NK-92 treated with Interleukin-12 subunit alpha and Interleukin-12 subunit beta, amount 100 ng/mL, for 24 hours (cell line): ENCODE data around the gene LDLRAD4.

Experiments
- DNase-seq: peaks from one replicate; lab custom pipeline; 2025; lab: John Stamatoyannopoulos, UW

LDLRAD4 gene

GRCh38 chr18:13309031-13309747 is 90.6 kb downstream of the LDLRAD4 start:
- DNase-seq, result no peak

- DNase-seq, result no peak
Observed at GRCh38 chr18:13309748-13310670, 91.4 kb downstream of the LDLRAD4 start.

DNA sequence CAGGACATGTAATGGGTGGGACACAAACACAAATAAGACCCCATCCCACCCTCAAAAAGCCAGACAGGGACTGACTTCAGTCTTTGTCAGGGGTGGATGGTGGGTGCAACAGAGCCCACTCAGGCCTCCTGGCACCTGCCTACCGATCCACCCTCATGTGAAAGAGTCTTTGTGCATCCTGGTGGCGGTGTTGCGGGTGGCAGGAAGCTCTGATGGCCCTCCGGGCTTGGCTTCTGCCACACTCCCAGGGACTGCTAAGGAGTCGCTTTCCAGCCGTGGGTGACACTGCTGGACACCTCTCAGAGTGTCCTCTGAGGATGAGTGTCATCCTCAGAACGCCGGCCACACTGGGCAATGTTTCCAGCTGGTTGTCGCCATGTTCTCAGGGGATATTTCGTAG is 92.6 kb downstream of the LDLRAD4 start:
- no peak for DNase-seq

DNA sequence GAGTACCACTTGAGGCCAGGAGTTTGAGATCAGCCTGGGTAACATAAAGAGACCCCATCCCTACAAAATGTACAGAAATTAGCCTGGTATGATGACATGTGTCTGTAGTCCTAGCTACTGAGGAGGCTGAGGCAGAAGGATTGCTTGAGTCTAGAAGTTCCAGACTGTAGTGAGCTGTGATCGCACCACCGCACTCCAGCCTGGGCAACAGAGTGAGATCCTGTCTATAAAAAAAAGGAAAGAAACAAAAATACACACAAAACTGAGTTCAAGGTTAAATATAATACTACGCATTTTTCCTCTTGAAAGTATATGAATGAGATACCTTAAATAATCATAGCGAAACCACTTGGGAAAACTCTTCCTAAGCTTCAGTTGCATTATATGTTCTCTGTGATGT is 94.0 kb downstream of the LDLRAD4 start:
- DNase-seq, result no peak

GRCh38 chr18:13313006-13313686 is 94.6 kb downstream of the LDLRAD4 start:
- no peak for DNase-seq

DNA sequence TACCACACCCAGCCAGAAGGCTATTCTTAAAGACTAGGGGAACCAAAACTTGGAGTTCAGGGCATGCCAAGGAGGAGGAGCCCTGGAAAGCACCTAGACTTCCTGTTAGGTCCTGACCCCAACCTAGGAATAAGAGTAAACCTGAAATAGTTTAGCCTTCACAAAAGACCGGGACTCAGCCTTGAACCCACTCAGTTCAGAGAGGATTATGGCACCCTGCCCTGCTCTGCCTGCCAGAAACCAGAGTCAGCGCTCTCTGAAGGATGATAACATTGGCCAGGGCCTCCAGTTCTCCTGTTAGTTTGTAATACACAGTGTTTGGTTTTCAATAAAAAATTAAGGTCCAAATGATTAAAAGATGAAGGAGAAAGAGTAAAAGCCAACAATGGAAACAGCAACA is 96.4 kb downstream of the LDLRAD4 start:
- DNase-seq, result no peak

- DNase-seq, result no peak
Observed at GRCh38 chr18:13316063-13316462, 97.5 kb downstream of the LDLRAD4 start.

DNA sequence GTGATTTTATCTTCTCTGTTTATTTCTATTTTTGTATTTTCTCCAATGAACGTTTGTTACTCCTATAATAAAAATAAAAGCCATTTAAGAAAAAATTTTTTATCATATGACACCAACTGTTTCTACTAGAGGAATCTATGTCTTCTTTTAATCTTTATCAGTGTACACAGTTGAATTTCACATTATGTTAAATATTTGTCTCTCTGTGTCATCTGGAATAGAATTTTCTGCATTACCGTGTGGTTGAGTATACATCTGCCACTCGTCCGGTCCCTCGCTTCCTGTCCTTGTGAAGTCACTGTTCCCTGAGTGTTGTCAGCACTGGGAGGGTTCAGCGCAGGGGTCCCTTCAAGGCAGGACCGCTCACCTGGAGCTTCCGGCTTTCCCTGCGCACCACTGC is 99.2 kb downstream of the LDLRAD4 start:
- no peak for DNase-seq

GRCh38 chr18:13318731-13319501 is 100.4 kb downstream of the LDLRAD4 start:
- DNase-seq, result no peak

DNA sequence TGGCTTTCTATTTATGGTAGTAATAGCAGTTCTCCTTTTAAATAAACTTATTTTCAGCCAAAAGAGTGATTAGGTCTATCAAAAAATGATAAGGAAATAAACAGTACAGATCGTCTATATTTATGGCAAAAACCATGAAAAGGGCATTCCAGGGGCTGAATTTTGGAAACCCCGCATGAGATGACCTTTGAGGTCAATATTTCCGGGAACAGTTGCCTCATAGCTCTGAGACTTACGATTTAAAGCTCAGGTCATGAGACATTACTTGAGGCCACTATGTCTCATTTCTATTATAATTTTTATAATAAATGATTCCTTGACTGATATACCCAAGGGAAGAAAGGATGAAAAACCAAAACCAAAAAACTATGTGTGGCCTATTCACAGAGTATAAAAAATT is 101.1 kb downstream of the LDLRAD4 start:
- DNase-seq, result no peak

DNA sequence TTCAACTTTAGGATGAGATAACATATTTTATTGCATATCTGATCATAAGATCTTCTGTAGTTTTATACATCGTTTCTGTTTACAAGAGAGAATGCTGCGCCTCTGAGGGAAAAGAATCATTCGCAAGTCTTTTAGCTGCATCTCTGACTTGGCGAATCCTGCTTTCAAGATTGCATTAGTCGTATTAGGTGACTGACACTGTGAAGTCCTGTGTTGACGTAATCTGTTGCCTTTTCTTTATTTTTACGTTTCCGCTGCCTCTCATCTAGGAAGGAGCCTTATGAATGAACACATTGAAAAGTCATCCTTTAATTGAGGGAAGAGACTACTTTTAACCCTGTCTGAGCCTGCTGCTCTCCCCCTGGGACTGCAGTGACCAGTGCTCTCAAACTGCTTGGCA is 101.5 kb downstream of the LDLRAD4 start:
- DNase-seq, result no peak

DNA sequence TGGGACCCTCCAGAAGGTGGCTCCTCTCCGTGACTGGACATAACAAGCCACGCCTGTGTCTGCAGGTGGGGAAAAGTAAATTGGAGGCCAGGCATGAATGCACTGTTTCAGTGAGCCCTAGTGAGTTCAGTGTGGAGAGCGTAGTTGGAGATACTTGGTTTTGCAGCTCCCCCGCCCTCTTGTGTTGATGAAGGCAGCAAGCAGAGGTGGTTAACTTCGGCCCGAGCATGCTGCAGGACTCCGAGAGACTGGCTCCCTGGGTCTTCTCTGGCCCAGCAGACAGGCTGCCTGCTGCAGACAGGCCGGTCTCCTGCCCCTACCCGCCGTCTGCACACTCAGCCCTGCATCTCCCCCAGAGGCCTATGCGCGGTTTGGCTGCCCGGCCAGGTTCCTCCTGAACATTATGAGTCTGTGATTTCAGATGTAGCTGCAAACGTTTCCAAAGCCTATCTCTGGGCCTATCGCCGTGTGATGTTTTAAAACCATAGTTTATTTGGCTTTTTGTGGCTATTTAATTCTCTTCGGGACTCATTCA is 102.4 kb downstream of the LDLRAD4 start:
- DNase-seq, result no peak

- no peak for DNase-seq
Observed at GRCh38 chr18:13321923-13322322, 103.4 kb downstream of the LDLRAD4 start.

DNA sequence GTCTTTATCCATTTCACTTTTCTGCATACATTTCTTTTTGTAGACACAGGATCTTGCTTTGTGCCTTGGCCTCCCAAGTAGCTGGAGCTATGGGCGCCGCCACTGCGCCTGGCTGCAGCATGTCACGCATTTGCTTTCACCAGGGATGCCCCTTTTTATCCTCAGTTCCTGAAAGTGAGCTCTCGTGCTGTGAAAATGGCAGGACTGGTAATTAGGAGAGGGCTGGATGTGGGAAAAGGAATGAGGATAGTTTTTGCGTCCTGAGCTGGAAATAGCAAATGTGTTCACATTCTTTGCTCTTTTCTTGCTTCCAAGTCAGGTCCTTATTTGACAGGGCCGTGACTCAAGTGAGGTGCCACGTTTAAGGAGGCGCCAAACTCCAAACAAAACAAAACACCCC is 104.6 kb downstream of the LDLRAD4 start:
- DNase-seq, result no peak

DNA sequence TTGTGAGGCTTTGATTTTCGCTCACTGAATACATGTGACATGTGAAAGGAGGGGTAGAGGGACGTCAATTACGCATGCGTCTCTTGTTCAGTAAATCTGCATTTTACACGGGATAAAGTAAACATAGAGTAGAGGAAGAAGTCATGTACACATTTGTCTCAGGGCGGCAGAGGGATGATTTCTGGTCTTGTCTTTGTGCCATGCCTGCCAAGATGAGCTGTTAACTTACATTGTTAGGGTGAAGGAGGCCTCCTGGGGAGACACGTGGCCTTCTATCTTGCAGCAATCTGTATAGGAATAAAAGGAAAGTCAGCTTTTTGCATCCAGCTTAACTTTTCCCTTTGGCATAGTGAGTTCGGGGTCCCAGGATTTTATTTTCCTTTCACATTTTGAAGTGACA is 106.3 kb downstream of the LDLRAD4 start:
- no peak for DNase-seq

GRCh38 chr18:13328213-13328612 is 109.7 kb downstream of the LDLRAD4 start:
- DNase-seq, result no peak

DNA sequence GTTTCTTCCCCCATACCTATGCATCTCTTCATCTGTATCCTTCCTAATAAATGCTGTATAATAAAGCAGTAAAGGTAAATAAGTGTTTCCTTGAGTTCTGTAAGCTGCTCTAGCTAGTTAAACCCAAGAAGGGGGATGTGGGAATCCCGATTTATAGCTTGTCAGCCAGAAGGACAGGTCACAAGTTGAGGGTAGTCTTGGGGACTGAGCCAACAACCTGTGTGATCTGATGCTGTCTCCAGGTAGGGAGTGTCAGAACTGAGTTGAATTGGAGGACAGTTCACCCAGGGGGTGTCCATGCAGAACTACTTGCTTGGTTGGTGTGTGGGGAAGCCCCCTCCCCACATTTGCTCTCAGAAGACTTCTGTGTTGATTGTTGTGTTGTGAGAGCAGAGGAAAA is 112.4 kb downstream of the LDLRAD4 start:
- DNase-seq, result no peak

DNA sequence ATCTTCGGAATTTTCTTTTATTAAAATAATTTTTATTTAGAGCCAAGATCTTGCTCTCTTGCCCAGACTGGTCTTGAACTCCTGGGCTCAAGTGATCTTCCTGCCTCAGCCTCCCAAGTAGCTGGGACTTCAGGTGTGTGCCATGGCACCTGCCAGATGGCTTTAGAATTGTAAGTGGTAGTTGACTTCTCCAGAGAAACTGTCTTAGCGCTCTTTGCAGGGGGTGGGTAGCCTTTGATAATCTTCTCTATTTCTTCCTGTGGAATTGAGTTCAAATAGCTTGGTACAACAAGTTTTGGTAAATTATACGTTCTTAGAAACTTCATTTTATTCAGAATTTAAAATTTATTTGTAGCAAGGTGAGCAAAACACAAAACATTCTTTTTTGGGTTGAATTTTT is 113.3 kb downstream of the LDLRAD4 start:
- DNase-seq, result no peak

DNA sequence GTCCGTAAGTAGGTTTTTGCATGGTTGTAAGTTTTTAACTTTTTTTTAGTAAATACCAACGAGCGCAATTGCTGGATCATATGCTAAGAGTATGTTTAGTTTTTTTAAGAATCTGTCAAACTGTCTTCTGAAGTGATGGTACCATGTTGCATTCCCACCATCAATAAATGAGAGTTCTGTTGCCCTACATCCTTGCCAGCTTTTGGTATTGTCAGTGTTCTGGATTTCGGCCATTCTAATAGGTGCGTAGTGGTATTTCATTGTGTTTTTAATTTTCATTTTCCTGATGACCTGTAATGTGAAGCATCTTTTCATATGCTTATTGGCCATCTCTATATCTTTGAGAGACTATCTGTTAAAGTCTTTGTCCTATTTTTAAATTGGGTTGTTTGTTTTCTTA is 114.3 kb downstream of the LDLRAD4 start:
- no peak for DNase-seq

DNA sequence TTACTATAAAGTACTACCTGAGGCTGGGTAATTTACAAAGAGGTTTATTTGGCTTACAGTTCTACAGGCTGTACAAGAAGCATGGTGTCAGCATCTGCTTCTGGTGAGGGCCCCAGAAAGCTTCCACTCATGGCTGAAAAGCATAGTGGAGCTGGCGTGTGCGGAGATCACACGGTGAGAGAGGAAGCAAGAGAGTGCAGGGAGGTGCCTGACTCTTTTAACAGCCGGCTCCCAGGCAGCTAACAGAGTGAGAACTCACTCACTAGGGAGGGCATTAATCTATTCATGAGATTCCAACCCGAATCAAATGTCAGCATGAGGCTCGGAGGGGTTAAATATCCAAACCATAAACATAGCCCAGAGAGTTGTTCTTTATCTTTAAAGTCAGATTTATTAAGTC is 117.3 kb downstream of the LDLRAD4 start:
- no peak for DNase-seq

- no peak for DNase-seq
Observed at GRCh38 chr18:13336841-13337240, 118.3 kb downstream of the LDLRAD4 start.

- no peak for DNase-seq
Observed at GRCh38 chr18:13337369-13337768, 118.8 kb downstream of the LDLRAD4 start.
